Keratinocyte (primary cell): ENCODE measurements around the gene KLC3. TPM values are rescaled to one million over a fixed set of nuclear protein-coding genes. Genes with fewer than 3 reads are reported as not detected.

ENCODE experiments used
- DNase-seq: peaks from one replicate; pipeline ENCODE4 v3.0.0-alpha.2; 2011; ENCODE audit warnings: low read depth, missing footprints, low spot score
- FAIRE-seq: peaks from 2 replicates; lab custom pipeline; 2011; peaks lifted over from hg19 to GRCh38; lab: Jason Lieb, UNC
- H2AFZ ChIP-seq: 2 replicates; pipeline ENCODE4 v1.6.0; 2012; ENCODE audit warnings: low read length, control low read depth, inconsistent platforms; ENCODE audit not compliant: control insufficient read depth
- H3K27ac ChIP-seq: 2 replicates; pipeline ENCODE4 v1.5.1; 2011; ENCODE audit warnings: low read length; ENCODE audit not compliant: control insufficient read depth, insufficient read depth
- H3K27me3 ChIP-seq: 3 replicates; pipeline ENCODE4 v1.6.0; 2011; ENCODE audit warnings: low read length; ENCODE audit not compliant: control insufficient read depth, insufficient read depth; ENCODE audit errors: extremely low read depth
- H3K36me3 ChIP-seq, 2 experiments: 2 replicates in 1 of 2; 3 replicates in 1 of 2; pipeline ENCODE4 v1.5.1; 2011; ENCODE audit warnings: low read length in 2 of 2, mild to moderate bottlenecking in 1 of 2; ENCODE audit not compliant: control insufficient read depth in 2 of 2, insufficient read depth in 2 of 2; ENCODE audit errors: extremely low read depth in 1 of 2
- H3K4me1 ChIP-seq: 3 replicates; pipeline ENCODE4 v1.5.1; 2011; ENCODE audit warnings: low read length; ENCODE audit not compliant: control insufficient read depth, insufficient read depth; ENCODE audit errors: extremely low read depth
- H3K4me2 ChIP-seq: 3 replicates; pipeline ENCODE4 v1.6.0; 2011; ENCODE audit warnings: low read depth, low read length; ENCODE audit not compliant: control insufficient read depth, insufficient read depth; ENCODE audit errors: extremely low read depth
- H3K4me3 ChIP-seq, 3 experiments: fragments of 200-600 bp in 1 of 3; sonication (generic) in 1 of 3; 2 replicates in 2 of 3; 3 replicates in 1 of 3; pipeline ENCODE4 v1.5.1; 2011 to 2016; ENCODE audit warnings: low read length in 3 of 3, mild to moderate bottlenecking in 3 of 3, control low read depth in 2 of 3, inconsistent platforms in 1 of 3, low read depth in 1 of 3, mixed read lengths in 1 of 3, mixed run types in 1 of 3, moderate library complexity in 1 of 3; ENCODE audit not compliant: control insufficient read depth in 2 of 3, insufficient read depth in 2 of 3; ENCODE audit errors: extremely low read depth in 1 of 3
- H3K79me2 ChIP-seq: 2 replicates; pipeline ENCODE4 v1.6.0; 2012; ENCODE audit warnings: low read length; ENCODE audit not compliant: control insufficient read depth, insufficient read depth
- H3K9ac ChIP-seq: 3 replicates; pipeline ENCODE4 v1.6.0; 2011; ENCODE audit warnings: low read length; ENCODE audit not compliant: control insufficient read depth, insufficient read depth; ENCODE audit errors: extremely low read depth
- H3K9me1 ChIP-seq: 3 replicates; pipeline ENCODE4 v1.6.0; 2011; ENCODE audit warnings: low read length; ENCODE audit not compliant: control insufficient read depth, insufficient read depth; ENCODE audit errors: extremely low read depth
- H3K9me3 ChIP-seq: 2 replicates; pipeline ENCODE4 v1.5.1; 2012; ENCODE audit warnings: low read depth, low read length; ENCODE audit not compliant: control insufficient read depth
- H4K20me1 ChIP-seq: 3 replicates; pipeline ENCODE4 v1.6.0; 2011; ENCODE audit warnings: low read length; ENCODE audit not compliant: control insufficient read depth, insufficient read depth; ENCODE audit errors: extremely low read depth
- CTCF ChIP-seq, 3 experiments: IDR thresholded peaks in 1 of 3; conservative IDR thresholded peaks in 1 of 3; optimal IDR thresholded peaks in 1 of 3; 2 replicates in 2 of 3; 3 replicates in 1 of 3; pipeline versions ENCODE3 to v1.5.1; 2011; ENCODE audit warnings: low read length in 3 of 3, mild to moderate bottlenecking in 3 of 3, moderate library complexity in 2 of 3, control low read depth in 1 of 3, inconsistent platforms in 1 of 3; ENCODE audit not compliant: insufficient read depth in 2 of 3; ENCODE audit errors: extremely low read depth in 1 of 3
- EZH2 ChIP-seq: IDR thresholded peaks from one replicate; pipeline ENCODE4 v1.6.1; 2012; ENCODE audit warnings: inconsistent platforms, mild to moderate bottlenecking, low read length, moderate library complexity
- dilution Hi-C: fragments of 300-500 bp; cut with MboI; formaldehyde crosslinking; loops from one replicate; pipeline ENCODE4 v1.7.0; 2020; ENCODE audit warnings: low sequenced_read_pairs; ENCODE audit not compliant: extremely low pct_ligation_motif_present
- polyA plus RNA-seq, 5 experiments: library from polyadenylated mRNA; depleted of rRNA in 3 of 5; stranded (reverse) in 3 of 5; stranded (forward) in 1 of 5; unstranded in 1 of 5; fragments of >200 nt; gene quantifications; 1 replicate in 1 of 5; 2 replicates in 3 of 5; 3 replicates in 1 of 5; pipeline versions ENCODE4 v1.2.1 to v1.2.3, GENCODE V29; 2011 to 2012; ENCODE audit warnings: missing spikeins in 2 of 5, low read depth in 1 of 5, low replicate concordance in 1 of 5

The KLC3 gene
- polyA plus RNA-seq, 1 donor (not counting 4 experiments of a cell fraction or from before 2014, with no cell fraction given), result 14.7 TPM

DNA sequence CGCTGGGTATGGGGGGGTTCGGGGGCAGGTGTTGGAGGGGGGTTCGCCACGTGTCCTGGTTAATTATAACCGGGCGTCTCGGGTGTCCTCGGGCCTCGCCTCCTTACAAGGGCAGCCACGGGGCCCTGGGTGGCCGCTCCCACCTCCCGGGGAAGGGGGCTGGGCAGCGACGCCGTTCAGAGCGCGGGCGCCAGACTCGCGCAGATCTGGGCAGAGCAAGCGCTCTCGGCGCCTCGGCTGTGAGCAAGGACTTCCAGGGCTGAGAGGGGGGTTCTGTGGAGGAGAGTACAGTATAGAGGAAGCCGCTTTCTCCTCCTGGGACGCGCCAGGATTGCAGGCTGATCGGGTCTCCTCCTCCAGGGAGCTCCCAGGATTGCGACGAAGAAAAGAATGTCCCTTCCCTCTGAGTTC, 16.9 kb upstream of the KLC3 start:
- no peak for TF ChIP-seq EZH2
- no peak for TF ChIP-seq CTCF (optimal IDR thresholded peaks at IDR 0.05 in 1 of 3, IDR thresholded peaks at IDR 0.05 in 1 of 3, conservative IDR thresholded peaks at IDR 0.05 in 1 of 3; ENCODE audit: extremely low read depth in 1 of 3, insufficient read depth in 2 of 3, low read length in 3 of 3)
- Histone ChIP-seq H3K36me3 (no peaks in the 10 kb centered on the region), H3K9me1 (no peaks in the 10 kb centered on the region), H4K20me1 (no peaks in the 10 kb centered on the region), H2AFZ (peak overlapping the region; percentile 26), H3K4me1 (no peaks in the 10 kb centered on the region), H3K27me3 (peaks cover 10% of the 10 kb centered on the region), H3K9me3 (no peaks in the 10 kb centered on the region), H3K27ac (no peak overlapping the region), H3K4me3 (peak overlapping the region in 1 of 3 experiments; percentile 34), H3K79me2 (no peaks in the 10 kb centered on the region), H3K9ac (no peak overlapping the region), H3K4me2 (peak overlapping the region; percentile 58)
- DNase-seq (no peak), FAIRE-seq (no peak)
- dilution Hi-C loops, result no loop called here

GRCh38 chr19:45324349-45324907, 16.1 kb upstream of the KLC3 start:
- no peak for TF ChIP-seq EZH2
- no peak for TF ChIP-seq CTCF (optimal IDR thresholded peaks at IDR 0.05 in 1 of 3, IDR thresholded peaks at IDR 0.05 in 1 of 3, conservative IDR thresholded peaks at IDR 0.05 in 1 of 3; ENCODE audit: extremely low read depth in 1 of 3, insufficient read depth in 2 of 3, low read length in 3 of 3)
- no peak for FAIRE-seq
- Histone ChIP-seq H3K4me2 (no peak overlapping the region), H3K4me3 (no peak overlapping the region), H3K9ac (no peak overlapping the region), H3K36me3 (no peaks in the 10 kb centered on the region), H3K27me3 (peaks cover 10% of the 10 kb centered on the region), H2AFZ (no peak overlapping the region), H4K20me1 (no peaks in the 10 kb centered on the region), H3K4me1 (no peaks in the 10 kb centered on the region), H3K27ac (no peak overlapping the region), H3K9me1 (no peaks in the 10 kb centered on the region), H3K9me3 (no peaks in the 10 kb centered on the region), H3K79me2 (no peaks in the 10 kb centered on the region)
- dilution Hi-C loops, result no loop called here
- no peak for DNase-seq
